PFSK-1 (cell line): ENCODE data around the gene MRPS10.

ENCODE experiments used
- TAF1 ChIP-seq: IDR thresholded peaks from 2 replicates; pipeline ENCODE4 v1.6.1; 2012; ENCODE audit warnings: low read length, control low read depth, borderline replicate concordance; ENCODE audit not compliant: insufficient read depth
- TF ChIP-seq, protein P1 (sequence below), 2 experiments: IDR thresholded peaks; 2 replicates each; pipeline versions ENCODE4 v1.6.1 to v1.8.0; 2011 to 2012; ENCODE audit warnings: low read depth in 2 of 2, low read length in 2 of 2, control low read depth in 1 of 2, inconsistent platforms in 1 of 2, mild to moderate bottlenecking in 1 of 2, moderate library complexity in 1 of 2; ENCODE audit not compliant: insufficient read depth in 1 of 2

DNA sequence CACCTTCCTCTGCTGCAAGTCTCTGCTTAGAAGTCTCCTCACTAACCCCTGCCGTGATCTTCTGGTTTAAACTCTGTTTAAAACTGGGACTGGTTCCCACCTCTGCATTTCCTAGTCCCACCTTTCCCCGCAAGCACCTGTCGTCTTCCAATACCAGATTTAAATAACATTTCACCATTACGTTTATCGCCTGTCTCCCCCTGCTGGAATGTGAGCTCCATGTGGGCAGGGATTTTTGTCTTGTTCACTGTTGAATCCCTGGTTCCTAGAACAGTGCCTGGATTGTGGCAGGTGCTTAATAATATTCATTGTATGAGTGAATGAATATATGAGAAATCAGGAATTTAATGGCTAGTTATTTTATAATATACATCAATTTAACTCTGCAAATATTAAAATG, 41.8 kb downstream of the MRPS10 start:
- TF ChIP-seq TAF1 = no peak
- TF ChIP-seq, protein P1, sequence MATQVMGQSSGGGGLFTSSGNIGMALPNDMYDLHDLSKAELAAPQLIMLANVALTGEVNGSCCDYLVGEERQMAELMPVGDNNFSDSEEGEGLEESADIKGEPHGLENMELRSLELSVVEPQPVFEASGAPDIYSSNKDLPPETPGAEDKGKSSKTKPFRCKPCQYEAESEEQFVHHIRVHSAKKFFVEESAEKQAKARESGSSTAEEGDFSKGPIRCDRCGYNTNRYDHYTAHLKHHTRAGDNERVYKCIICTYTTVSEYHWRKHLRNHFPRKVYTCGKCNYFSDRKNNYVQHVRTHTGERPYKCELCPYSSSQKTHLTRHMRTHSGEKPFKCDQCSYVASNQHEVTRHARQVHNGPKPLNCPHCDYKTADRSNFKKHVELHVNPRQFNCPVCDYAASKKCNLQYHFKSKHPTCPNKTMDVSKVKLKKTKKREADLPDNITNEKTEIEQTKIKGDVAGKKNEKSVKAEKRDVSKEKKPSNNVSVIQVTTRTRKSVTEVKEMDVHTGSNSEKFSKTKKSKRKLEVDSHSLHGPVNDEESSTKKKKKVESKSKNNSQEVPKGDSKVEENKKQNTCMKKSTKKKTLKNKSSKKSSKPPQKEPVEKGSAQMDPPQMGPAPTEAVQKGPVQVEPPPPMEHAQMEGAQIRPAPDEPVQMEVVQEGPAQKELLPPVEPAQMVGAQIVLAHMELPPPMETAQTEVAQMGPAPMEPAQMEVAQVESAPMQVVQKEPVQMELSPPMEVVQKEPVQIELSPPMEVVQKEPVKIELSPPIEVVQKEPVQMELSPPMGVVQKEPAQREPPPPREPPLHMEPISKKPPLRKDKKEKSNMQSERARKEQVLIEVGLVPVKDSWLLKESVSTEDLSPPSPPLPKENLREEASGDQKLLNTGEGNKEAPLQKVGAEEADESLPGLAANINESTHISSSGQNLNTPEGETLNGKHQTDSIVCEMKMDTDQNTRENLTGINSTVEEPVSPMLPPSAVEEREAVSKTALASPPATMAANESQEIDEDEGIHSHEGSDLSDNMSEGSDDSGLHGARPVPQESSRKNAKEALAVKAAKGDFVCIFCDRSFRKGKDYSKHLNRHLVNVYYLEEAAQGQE (IDR thresholded peaks at IDR 0.05; ENCODE audit: insufficient read depth in 1 of 2, low read depth in 2 of 2, low read length in 2 of 2) = no peak
